Measurements from ENCODE around the gene EXOC7. TPM values are rescaled to one million over a fixed set of nuclear protein-coding genes. Genes with fewer than 3 reads are reported as not detected.

Gene EXOC7, protein sequence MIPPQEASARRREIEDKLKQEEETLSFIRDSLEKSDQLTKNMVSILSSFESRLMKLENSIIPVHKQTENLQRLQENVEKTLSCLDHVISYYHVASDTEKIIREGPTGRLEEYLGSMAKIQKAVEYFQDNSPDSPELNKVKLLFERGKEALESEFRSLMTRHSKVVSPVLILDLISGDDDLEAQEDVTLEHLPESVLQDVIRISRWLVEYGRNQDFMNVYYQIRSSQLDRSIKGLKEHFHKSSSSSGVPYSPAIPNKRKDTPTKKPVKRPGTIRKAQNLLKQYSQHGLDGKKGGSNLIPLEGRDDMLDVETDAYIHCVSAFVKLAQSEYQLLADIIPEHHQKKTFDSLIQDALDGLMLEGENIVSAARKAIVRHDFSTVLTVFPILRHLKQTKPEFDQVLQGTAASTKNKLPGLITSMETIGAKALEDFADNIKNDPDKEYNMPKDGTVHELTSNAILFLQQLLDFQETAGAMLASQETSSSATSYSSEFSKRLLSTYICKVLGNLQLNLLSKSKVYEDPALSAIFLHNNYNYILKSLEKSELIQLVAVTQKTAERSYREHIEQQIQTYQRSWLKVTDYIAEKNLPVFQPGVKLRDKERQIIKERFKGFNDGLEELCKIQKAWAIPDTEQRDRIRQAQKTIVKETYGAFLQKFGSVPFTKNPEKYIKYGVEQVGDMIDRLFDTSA
- polyA plus RNA-seq (2013, experiment 1 of 2; ENCODE audit: insufficient read length): 80.9 TPM
- 73.2 TPM for polyA plus RNA-seq (2013, experiment 2 of 2; ENCODE audit: insufficient read length)

- DNase-seq: peak; percentile 92
These were observed at the start of gene EXOC7 for GRCh38 chr17:76103274-76104139. TSS of gene EXOC7 (minus strand) at chr17:76103787. CDS start at chr17:76103692, 95 bp downstream.

GRCh38 chr17:76153202-76153601 lies 49.6 kb upstream of the EXOC7 start:
- no peak for DNase-seq

- no peak for DNase-seq
These were observed 49.0 kb upstream of the EXOC7 start for GRCh38 chr17:76152591-76152990.

DNA sequence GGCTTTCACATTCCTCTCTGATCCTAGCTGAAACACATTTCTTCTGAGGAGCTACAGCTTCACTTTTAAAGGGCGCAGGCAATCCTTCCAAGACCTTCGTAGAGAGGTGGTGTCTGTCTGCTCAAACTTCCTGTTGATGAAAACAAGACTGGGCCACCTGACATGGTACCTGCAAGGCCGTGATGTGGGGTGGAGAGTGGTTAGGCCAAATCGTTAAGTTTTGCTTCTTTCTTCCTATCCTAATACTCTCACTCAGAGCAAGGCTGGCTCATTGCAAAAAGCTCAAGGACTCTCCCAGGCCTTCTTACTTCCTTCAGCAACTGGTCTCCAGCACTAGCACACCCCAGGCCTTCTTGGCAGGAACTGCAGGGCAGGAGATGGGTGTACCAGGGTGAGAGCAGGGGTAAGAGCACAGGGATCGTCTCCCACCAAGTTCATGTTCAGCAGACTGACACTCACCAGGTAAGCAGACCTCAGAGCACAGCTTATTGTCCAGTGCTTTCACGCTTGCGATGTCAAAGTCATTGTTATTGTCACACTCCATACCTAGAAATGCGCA lies 48.4 kb upstream of the EXOC7 start:
- no peak for DNase-seq

DNA sequence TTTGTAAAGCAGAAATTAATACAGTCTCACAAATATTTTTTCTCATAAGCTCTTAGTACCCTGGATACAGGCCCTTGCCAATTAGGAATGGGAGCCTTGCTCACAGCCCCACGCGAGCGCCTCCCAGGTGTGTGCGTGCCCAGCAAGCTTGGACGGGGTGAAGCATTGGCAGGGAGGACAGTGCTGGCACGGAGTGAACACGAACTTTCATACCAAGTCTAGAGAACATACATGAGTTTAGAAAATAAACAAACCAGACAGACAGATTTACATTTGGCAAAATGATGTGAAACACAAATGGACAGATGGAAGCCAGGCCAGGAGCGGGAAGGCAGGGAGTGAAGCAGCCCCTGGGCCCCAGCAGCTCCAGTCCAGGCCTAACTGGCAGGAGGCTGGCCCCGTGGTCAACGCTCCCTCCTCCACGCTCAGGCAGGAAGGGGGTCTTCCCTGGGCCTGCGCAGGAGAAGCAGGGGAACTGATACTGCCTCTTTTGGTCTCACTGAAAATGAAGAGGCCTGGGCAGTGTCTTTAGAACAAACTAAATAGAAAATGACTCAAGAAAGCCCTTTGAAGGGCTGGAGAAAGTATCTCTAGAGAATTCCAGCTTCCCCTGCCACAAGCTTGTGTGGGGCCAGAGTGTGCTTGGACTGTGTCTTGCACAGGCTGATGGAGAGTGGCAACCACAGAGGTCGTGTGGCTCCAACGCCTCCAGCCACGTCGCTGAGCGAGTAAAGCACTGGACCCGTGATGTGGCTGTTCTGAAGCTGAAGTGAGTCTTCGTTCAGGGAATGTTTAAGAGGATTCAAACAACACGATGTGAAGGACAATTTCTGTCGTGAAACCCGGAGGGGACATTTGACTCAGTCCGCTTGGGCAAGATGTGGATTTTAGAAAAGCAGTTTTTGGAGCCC lies 47.4 kb upstream of the EXOC7 start:
- DNase-seq: no peak

- DNase-seq: no peak
These were observed 45.6 kb upstream of the EXOC7 start for GRCh38 chr17:76149214-76149613.

GRCh38 chr17:76148015-76148326 lies 44.4 kb upstream of the EXOC7 start:
- DNase-seq: no peak

- DNase-seq: peak; percentile 27
These were observed 43.8 kb upstream of the EXOC7 start for GRCh38 chr17:76147211-76148014.

GRCh38 chr17:76146053-76146851 lies 42.7 kb upstream of the EXOC7 start:
- no peak for DNase-seq

DNA sequence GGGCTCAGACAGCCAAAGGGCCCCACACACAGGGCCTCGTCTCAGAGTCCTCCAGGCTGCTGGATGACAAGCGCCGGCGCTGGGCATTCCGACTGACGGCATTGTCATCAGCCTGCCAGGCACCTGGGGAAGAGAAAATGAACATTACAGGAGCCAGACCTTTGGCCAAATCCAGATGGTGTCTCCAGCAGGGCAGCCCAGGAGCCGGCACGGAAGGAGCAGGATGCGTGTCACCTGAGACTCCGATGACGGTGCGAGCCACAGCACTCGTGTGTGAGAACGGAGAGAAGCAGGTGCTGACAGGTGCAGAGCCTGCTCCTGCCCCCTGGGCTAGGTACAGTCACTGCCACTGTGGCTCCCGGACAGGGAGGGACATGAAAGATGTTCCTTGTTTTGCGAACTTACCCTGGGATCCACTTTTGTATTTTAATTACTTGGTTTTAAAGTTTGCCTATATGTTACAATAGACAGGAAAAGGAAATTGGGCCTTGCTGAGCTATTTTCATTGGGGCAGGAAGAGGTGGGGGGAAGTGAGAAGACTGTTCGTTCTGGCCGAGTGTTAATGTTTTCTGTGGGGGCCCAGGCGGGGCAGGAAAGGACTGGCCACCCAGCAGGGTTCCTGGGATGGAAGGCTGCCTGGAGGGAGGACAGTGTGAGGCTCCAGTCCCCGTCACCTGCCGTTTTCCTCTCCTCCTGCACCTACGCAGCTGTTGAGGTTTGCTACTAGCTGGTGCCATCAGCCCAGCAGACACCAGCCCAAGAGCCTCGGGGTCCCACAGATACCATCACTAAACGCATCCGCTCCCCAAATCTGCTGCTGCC lies 41.9 kb upstream of the EXOC7 start:
- DNase-seq: no peak

DNA sequence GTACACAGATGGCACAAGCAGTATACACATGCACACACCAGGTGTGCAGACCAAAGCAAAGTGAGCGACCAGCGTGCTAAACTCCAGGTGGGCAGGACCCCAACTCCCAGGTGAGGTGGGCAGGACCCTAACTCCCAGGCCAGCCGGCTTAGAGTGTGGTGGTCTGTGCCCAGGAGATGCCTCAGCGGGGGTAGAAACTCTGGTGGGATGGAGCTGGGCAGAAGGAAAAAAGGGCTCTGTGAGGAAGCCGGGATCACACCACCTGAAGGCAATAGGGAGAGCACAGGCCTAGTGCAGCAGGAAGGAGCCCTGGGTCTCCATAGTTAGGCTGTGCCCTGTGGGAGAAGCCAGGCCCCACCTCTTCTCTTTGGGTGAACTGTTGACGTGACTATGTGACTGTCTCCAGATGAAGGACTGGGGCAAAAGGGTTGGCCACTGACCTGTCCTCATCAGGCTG lies 39.0 kb upstream of the EXOC7 start:
- no peak for DNase-seq

DNA sequence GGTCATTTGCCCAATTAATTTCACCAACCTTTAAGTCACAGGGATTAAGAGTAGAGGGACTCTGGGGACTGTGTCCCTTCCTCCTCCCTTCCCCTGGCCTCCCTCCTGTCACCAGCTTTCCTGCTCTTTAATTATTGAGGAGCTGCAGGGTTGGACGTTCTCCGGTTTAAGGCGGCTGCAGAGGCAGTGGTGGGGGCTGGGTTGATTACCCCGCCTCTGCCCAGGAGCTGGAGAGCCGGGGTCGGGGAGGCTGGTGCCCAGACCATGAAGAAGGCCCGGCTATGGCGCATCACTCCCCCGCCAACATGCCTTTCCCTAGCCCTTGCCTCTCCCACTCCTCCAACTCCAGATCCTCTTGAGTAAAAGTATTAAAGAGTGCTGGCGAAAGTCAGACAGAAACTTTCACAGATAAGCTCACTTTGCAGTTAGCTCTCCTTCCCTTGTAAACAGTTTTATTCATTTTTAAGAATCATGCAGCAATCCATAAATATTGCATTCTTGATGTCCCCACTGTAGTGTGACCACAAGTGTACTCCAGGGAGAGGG lies 38.5 kb upstream of the EXOC7 start:
- no peak for DNase-seq

DNA sequence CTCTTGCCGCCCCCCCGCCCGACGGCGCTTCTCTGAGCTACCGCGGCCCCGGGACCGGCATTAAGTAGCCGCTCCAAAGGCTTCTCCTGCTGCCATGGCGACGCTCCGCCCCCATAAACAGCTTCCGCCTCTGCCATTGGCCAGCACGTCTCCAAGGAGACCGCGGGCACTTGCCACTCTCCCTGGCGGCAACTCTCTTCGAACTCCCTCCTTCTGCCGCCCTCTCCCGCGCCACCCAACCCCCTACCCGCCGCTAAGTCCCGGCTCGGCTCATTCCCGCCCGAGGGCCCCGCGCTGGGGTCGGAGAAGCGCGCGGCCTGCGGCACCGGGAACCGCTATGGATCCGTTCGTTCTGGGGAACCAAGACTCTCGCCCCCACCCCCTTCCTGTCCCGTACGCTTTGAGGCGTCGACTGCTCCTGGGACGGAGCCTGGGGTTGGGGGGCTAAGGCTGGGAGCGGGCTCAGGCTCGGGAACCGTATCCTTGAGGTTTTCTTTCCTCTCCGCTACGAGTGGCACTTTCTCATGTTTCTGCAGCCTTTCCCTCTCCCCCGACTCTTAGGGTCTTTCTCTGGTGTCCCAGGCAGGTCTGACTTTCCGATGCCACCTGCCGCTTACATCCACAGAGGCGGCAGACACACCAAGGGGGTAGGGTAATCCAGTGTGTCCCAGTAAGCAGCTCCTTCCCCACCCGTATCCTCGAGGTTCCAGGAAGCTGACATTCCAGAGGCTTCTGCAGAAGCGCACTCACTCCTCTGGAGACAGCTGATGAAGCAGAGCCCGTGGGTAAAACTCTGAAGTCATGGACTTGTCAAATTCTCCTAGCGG lies 37.8 kb upstream of the EXOC7 start, which contains the start of gene FOXJ1:
TSS of gene FOXJ1 (minus strand) at position 34 of the 827 bp plus-strand sequence. CDS start 850 bp downstream, outside the sequence.
- DNase-seq: peak; percentile 82

DNA sequence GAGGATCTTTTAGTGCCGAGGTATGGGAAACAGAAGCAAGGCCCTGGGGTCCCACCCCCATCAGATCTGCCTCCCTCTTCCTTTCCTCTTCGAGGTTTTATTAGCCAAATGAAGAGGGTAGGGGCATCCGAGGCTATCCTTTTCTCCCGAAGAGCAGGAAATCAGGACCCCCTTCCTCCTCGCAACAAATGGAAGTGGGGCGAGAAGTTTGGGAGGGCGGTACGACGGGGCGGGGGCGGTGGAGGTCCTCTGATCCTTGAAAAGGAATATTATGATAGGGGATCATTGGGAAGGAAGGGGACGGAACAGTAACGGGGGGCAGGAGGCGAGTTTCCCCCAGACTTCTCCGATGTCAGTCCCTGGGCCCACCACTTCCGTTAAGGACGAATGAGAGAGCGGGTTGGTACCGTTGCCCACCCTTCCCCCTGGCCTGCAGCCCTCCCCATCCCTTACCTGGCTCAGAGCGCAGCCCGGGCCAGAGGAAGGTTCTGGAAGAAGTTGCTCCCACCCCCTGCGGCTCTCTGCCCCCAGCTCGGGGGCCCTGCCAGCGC lies 37.1 kb upstream of the EXOC7 start:
- DNase-seq: no peak

- no peak for DNase-seq
These were observed 36.4 kb upstream of the EXOC7 start for GRCh38 chr17:76139801-76140660.

Data from fibroblast of skin of scalp (primary cell).